Right kidney (tissue), 1 donor: ENCODE measurements around the gene TXNDC2.

ENCODE experiments used
- DNase-seq: peaks from one replicate; pipeline ENCODE4 v3.0.0-alpha.2; 2016

TXNDC2 gene

DNA sequence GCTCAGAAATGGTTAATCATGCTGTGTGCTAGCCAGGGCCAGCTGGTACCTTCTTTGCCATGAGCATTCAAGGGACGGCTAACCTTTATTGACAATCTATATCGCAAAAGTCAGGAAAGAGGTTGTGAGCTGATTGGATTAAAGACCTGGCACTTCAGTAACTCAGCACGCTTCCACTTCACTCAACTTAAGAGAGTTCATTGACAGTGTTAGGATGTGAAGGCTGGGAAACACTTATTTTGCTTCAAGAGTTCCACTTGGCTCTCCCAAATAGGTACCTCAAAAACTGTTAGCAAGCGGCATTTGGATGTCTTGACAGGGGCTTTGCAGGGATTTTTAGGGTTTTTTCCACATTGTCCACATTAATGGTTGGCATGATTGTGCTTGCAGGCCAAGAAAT, 25.1 kb upstream of the TXNDC2 start:
- no peak for DNase-seq

DNA sequence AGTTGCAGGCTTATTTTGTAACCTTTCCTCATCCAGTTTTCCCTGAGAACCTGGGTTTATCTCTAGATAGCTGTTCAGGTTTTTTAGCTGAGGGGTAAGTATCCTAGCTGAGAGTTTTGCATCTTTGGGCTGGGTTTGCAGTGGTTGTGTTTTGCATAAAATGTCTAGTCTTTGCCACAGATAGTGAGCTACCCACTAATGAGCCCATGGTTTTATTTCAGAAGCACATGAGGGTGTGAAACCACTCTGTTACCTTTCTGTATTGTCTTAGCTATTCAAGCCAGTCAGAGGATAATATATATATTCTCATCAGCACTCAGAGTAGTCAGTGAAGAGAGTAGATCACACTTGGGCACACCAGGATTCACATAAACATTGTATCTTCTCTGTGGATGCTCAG, 24.6 kb upstream of the TXNDC2 start:
- no peak for DNase-seq

DNA sequence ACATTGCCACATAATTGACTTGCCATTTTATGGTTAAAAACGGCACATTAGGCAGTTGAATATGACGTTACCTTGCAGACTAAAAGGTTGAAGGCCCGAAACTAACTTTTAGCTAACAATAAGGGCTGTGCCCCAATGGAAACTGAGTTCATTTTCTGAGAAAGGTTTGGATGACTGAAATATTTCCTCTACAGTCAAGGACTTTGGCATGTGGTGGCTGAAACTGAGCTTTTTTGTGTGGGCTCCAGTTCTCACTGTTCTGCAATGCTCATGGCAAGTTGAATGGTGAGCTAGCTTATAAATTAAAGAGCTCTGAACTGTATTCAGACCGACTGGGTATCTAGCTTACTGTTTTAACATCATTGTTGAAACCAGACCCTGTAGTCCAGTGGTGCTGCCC, 23.8 kb upstream of the TXNDC2 start:
- DNase-seq, result no peak

DNA sequence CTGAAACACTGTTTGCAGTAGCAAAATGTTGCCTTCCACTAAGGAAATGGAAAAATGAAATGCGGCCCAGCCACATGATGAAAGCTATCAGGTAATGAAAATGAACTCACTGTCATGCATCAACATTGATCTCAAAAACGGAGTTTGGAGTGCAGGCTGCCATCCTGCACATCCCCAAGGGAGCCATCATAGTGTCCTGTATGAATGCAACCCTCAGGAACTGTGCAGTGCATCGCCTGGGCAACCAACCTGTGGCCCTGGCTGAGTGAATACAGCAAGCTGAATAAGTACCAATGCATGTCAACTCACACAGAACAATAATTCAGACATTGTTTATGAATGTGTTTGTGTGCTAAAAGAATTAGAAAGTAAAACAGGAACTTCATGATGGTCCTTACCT, 23.1 kb upstream of the TXNDC2 start:
- no peak for DNase-seq

DNA sequence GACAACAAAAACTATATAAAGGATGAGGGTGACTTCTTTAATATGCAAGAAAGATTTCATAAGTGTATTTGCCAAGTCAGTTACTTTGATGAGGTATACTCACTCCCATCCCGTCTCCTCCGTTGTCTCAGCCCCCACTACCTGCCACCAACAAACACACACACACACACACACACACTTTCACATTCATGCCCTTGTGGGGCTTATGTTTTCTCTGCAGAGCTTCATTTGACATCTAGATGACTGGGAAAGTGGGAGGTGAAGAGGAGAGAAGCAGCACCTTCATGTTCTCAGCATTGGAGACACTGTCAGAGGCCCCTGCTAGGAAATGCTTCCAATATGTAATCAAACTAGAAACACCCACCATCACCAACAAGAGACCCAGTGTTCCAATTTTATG, 22.5 kb upstream of the TXNDC2 start:
- no peak for DNase-seq

DNA sequence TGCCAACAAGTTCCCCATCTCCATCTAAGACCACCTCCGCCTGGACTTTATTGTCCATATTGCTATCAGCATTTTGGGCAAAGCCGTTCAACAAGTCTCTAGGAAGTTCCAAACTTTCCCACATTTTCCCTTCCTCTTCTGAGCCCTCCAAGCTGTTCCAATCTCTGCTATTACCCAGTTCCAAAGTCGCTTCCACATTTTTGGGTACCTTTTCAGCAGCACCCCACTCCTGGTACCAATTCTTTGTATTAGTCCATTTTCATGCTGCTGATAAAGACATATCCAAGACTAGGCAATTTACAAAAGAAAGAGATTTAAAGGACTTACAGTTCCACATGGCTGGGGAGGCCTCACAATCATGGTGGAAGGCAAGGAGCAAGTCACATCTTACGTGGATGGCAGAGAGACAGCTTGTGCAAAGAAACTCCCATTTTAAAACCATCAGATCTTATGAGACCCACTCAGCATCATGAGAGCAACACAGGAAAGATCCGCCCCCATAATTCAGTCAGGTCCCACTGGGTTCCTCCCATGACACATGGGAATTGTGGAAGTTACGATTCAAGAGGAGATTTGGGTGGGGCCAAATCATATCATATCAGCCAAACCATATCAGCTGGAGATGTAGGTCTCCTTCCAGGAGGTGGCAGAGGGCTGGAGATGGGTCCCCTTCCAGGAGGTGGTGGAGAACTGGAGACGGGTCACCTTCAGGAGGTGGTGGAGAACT, 19.8 kb upstream of the TXNDC2 start:
- no peak for DNase-seq

DNA sequence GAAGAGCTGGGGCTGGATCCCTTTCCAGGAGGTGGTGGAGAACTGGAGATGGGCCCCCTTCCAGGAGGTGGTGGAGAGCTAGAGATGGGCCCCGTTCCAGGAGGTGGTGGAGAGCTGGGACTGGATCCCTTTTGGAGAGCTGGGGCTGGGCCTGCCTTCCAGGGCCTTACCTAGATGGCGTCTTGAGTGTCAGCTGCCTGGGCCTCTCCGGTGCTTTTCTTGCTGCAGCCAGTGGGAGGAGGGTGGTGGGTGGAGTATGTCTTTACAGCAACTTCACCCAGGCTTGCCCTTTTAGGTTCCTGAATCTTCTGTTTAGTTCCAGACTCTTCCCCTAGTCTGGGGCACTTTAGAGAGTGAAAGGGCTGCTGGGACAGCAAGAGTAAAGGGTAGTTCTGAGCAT, 19.1 kb upstream of the TXNDC2 start:
- no peak for DNase-seq

DNA sequence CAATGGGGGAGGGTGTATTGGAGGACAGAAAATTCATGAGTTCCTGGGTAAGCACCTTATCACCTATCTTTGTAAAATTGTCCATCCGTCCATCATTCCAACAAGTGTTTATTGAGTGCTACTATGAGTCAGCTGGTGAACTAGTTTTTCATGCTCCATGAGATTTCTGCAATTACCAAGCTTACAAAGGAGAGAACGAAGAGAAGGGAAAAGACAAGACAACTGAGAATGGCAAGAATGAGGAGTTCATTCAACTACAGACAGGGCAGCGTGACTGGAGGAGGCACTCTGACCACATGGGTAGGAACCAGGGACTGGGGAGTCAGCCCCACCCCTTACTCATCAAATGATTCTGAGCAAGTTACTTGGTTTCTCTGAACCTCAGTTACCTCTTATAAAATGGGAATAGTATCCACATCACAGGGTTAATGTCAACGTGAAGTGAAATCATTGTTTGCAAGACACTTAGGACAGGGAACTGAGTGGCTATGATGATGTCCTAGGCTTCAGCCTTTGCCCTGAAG, 18.6 kb upstream of the TXNDC2 start:
- no peak for DNase-seq

DNA sequence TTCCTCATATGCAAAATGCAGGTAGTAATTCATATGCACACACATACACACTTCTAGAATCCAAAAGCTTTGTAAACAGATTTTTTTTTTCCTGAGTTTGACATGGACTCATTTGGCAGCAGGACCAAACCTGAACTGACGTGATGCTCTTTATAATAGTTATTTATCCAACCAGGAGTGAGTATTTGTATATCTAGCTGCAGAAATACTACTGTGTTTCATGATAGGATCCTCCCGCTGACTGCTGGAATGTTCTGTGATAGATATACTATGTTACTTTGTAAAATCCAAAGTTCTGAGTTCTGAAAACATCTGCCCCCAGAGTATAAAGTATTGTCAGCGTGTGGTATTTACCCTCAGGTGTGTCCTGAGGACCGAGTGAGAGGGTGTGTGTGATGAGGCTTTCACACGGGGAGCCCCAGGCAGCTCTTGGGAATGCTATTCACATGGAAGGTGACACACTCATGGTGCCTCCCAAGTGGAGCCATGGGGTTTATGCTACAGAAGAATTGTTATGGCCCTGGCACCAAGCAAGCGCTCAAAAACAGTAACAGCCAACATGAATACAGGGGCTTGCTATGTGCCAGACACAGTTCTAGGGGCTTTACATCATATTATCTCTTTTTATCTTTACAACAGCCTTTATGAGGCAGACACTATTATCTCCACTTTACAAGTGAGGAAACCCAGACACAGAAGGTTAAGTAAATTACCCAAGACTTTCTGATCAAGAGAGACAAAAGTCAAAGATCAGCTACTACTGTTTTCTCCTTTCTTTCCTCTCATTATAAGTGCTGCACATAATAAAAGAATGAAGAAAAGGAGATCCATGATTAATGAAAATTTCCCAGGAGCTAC, 16.7 kb upstream of the TXNDC2 start:
- DNase-seq, result no peak

DNA sequence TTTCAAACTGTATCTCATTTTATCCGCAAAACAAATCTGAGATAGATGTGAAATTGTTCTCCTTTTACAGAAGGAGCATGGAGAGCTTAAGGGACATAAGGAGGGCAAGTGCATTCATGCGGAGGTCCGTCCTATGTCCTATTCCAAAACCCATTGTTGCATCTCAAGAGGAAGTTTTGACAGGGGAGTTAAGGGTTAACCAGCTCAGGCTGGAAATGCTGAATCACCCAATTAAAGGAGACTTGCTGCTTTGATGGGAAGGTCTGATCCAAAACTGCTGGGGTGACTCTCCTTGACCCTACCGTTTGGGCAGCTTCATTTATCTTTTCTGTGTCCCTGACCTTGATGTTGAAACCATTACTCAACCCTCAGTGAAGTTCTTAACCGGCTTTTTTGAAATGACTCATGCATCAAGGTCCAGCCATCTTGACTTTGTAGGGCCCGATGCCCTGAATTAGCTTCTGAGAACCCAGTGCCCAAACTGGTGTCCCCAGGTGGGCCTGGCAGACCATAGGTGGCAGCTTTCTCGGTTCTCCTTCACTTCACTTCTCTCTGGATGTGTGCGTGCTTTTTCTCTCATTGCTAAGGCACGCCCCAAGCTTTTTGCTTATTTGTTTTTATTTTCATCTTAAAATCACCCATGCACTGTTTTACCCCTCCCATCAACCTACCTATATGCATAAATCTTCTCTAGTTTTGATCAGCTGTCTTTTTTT, 15.9 kb upstream of the TXNDC2 start:
- no peak for DNase-seq

DNA sequence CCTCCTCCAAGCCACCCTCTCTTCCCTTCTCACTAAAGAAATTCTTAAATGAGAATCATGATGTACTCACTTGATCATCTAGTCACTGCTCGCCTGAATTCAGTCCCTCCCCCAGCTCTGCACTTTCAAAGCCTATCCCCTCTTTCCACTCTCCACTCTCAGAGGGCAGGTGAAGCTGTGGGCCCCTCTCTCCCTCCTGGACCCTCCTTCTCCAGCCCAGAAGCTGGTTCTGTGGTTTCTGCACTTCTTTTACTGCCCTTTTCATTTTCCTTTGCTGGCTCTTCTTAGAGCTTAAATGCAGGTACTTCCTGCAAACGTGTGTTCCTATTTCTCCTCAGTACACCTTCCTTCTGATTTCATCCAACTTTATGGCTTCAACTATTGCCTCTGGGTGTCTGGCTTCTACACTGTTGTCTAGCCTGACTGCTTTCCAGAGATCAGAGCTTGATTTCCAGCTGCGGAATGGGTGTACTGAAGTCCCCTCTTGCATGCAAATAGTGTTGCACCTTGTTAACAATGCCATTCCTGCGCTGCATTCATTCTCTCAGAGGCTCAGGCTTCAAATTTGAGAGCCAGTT, 15.3 kb upstream of the TXNDC2 start:
- no peak for DNase-seq

DNA sequence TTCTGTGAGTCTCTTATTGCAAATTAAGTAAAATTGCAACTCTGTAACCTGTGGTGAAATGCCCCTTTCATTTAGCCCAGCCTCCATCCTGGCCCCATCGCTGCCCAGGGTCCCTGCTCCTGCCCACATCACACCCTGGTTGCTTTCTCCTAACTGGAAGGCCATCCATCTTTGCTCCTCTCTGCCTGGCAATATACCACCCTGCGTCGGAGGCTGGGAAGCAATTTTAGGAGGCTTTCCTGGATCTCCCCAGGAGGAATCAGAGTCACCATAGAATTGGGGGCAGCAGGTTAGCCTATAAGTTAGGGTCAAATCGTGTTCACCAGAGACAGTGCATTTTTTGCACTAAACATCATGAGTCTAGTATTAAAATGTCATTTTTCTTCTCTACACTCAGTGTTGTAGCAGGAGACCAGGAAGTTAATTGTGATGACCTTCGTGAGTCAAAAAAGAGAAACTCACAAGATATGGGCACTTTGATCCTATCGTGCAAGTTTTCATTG, 14.5 kb upstream of the TXNDC2 start:
- no peak for DNase-seq

DNA sequence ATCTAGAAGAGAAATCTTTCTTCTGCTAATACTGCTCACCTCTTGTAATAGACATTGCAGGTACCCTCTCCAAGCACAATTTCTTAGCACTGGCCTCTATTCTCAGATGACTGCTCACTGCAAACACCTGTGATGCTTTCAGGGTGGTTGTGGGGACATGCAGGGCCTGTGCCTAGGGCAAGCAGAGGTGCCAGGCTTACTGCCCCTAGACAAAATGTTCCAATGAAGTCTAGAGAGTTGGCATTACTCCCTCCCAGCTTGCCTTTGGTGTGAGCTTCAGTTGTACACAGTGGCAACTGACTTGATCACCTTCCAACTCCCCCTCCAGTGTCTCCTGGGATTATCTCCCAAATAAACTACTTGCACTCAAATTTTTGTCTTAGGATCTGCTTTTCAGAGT, 12.9 kb upstream of the TXNDC2 start:
- no peak for DNase-seq

DNA sequence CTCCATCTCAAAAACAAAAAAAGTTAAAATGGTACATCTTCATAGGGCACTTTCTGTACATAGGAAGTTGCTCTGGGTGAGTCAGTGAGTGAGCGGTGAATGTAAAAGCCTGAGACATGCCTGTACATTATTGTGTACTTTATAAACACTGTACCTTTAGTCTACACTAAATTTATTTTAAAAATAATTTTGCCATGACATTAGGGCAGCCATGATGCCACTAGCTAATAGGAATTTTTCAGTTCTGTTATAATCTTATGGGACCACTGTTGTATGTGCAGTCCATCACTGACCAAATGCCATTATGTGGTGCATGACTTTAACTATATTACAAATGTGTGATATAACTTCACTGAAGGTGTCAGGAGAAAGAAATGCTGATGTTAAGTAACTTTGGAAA, 11.0 kb upstream of the TXNDC2 start:
- DNase-seq, result no peak

DNA sequence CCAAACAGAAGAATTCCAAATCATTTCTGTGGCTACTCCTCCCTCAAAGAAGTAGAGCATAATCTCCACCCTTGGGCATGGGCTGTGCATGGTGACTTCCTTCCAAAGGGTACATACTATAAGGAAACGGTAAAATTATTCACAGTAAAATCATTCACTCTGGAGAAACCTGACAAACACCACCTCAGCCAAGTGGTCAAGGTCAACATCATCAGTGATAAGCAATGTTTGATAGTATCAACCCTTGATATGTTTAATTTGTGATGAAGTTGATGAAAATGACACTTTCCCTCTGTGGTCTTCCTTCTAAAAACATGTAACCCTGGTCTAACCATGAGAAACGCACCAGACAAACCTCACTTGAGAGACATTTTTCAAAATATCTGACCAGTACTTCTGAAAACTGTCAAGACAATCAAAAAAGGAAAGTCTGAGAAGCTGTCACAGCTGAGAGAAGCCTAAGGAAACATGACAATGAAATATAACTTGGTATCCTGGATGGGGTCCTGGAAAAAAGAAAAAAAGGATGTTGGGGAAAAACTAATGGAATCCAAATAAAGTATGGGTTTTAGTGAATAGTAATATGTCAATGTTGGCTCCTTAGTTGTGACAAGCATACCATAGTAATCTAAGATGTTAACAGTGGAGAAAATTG, 9.4 kb upstream of the TXNDC2 start:
- DNase-seq, result no peak

DNA sequence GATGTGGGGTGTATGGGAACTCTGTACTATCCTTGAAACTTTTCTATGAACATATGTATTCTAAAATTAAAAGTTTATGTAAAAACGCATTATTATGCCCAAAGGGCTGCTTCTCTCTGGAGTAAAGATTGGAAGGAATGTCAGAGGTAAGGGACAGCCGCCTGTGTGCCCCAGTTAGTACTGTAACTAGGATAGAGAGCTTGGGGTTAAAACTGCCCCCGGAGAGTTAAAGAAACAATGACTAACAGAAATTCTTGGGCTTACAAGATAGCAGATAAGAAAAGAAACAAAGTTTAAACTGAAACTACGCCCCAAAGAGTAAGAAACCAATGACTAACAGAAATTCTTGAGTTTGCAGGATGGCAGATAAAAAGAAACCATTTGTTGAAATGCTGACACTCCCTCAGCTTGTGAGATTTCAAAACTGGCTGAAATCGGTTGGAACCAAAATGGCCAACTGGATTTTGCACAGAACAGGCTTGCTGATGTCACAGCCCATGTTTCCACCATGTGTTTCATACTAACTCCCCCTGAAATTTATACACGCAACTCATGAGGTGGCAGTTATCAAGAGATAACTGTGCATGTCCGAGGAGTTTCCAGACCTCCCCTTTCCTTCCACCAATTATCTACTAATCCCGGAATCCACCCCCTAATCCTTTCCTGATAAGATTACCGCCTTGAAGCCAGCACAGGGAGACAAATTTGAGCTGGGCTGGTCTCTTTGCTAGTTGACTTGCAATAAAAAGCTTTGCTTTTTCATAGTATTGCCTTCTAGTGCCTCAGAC, 8.7 kb upstream of the TXNDC2 start:
- DNase-seq, result peak; percentile 8

DNA sequence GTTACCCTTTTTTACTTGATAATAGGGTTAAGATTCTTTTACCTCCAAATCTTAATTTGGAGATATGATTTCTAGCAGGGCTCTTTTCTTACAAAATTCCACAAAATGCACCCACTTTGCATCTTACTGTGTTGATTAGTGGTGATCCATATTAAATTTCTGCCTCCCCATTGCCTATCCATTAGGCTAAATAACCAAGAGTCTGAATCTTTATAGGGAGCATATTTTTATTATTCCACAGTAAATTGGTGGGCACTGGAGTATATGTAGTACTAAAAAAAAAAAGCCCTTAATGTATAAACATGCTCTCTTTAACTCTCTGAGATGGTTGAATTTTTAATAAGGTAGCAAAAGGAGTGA, 8.1 kb upstream of the TXNDC2 start:
- DNase-seq, result no peak

DNA sequence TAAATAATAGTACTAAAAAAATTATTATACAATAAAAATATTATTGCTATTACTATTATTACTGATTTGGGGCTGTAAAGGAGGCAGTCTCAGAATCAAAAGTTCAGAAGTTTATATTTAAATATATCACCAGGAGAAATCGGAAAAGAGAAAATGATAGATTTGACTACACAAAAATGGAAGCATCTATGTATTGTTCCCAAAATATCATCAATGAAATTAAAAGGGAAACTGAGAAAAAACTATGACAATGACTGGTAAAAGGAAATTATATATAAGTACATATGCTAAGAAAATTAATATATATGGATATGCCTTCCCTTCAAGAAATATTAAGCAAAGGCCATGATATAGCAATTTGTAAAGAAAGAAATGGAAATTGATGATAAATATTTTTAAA, 7.7 kb upstream of the TXNDC2 start:
- no peak for DNase-seq

DNA sequence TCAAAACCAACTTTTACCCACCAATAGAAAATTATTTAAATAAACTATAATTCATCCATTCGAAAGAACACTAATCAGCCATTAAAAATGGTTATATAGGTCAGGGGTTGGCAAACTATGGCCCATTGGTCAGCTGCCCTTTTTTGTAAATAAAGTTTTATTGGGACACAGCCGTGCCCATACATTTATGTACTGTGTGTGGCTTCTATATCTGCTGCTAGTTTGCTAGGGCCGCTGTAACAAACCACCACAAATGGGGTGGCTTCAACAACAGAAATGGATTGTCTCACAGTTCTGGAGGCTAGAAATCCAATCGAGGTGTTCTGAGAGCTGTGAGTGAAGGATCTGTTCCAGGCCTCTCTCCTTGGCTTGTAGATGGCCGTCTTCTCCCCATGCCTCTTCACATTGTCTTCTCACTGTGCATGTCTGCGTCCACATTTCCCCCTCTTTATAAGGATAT, 7.0 kb upstream of the TXNDC2 start:
- no peak for DNase-seq

DNA sequence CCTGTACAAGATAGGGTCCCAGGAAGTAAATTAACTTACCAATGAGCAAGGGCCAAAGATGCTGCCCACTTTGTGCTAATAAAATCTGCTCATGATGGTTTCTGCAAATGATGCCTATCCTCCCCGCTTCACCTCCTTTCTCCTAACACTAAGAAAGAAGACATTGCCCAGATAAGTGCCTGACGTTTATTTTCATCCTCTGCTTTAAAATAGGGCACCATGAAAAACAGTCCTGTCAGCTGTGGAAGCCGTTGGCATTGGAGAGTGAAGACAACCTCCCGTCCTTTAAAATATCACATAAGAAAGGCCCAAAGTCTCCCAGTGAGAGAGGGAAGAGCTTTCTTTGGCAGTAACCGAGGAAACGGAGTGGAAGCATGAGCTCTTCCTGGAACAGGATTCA, 1.7 kb upstream of the TXNDC2 start:
- no peak for DNase-seq

DNA sequence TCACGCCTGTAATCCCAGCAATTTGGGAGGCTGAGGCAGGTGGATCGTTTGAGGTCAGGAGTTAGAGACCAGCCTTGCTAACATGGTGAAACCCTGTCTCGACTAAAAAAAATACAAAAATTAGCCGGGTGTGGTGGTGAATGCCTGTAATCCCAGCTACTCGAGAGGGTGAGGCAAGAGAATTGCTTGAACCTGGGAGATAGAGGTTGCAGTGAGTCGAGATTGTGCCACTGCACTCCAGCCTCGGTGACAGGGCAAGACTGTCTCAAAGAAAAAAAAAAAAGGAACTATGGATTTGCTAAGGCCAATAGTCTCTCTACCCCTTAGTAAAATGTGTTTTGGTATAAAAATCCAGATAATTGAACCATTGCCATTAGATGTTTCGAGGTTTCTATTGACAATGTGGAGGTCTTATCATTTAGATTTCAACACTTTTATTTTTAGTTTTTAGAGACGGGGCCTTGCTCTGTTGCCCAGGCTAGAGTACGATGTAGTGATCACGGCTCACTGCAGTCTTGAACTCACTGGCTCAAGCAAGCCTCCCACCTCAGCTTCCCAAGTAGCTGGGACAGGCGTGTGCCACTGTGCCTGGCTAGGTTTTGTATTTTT, 1.1 kb upstream of the TXNDC2 start:
- DNase-seq, result no peak
